GM23338 (cell line): ENCODE results near the gene CNTNAP2. TPM values are rescaled to one million over a fixed set of nuclear protein-coding genes. Genes with fewer than 3 reads are reported as not detected.

Source experiments
- ATAC-seq: fragments of 200-7000 bp; cut with Tn5 transposase; 3 replicates; pipeline ENCODE4 v1.9.1; 2020
- DNase-seq: peaks from one replicate; pipeline ENCODE4 v3.0.0-alpha.2; 2015; ENCODE audit warnings: low spot score
- H2AFZ ChIP-seq: fragments of 200-600 bp; sonication (generic); 2 replicates; pipeline ENCODE4 v1.8.0; 2016; ENCODE audit warnings: antibody characterized with exemption, mild to moderate bottlenecking, moderate library complexity
- H3F3A ChIP-seq: fragments of 200-600 bp; sonication (generic); replicated peaks from 2 replicates; pipeline ENCODE4 v1.8.0; 2017; ENCODE audit warnings: antibody characterized with exemption, mixed run types, low read depth
- H3K27ac ChIP-seq: fragments of 200-600 bp; sonication (generic); 2 replicates; pipeline ENCODE4 v1.6.1; 2016; ENCODE audit warnings: low read depth
- H3K27me3 ChIP-seq: fragments of 200-600 bp; sonication (generic); 2 replicates; pipeline ENCODE4 v1.8.0; 2016; ENCODE audit warnings: mild to moderate bottlenecking, mixed run types, moderate library complexity; ENCODE audit not compliant: insufficient read depth
- H3K36me3 ChIP-seq: fragments of 200-600 bp; sonication (generic); 2 replicates; pipeline ENCODE4 v1.8.0; 2016; ENCODE audit warnings: mild to moderate bottlenecking; ENCODE audit not compliant: insufficient read depth
- H3K4me1 ChIP-seq: fragments of 200-600 bp; sonication (generic); 2 replicates; pipeline ENCODE4 v1.8.0; 2016; ENCODE audit warnings: mild to moderate bottlenecking, moderate library complexity; ENCODE audit not compliant: insufficient read depth
- H3K4me2 ChIP-seq: fragments of 200-600 bp; sonication (generic); 2 replicates; pipeline ENCODE4 v1.7.1; 2017; ENCODE audit warnings: mixed run types
- H3K4me3 ChIP-seq: fragments of 200-600 bp; sonication (generic); 2 replicates; pipeline ENCODE4 v1.6.1; 2016; ENCODE audit warnings: mixed run types
- H3K79me2 ChIP-seq: fragments of 200-600 bp; sonication (generic); replicated peaks from 2 replicates; pipeline ENCODE4 v1.8.0; 2017; ENCODE audit warnings: mild to moderate bottlenecking; ENCODE audit not compliant: insufficient read depth
- H3K9me2 ChIP-seq: fragments of 200-600 bp; sonication (generic); 2 replicates; pipeline ENCODE4 v1.8.0; 2017; ENCODE audit not compliant: insufficient read depth
- H4K20me1 ChIP-seq: fragments of 200-600 bp; sonication (generic); replicated peaks from 2 replicates; pipeline ENCODE4 v1.8.0; 2017; ENCODE audit warnings: mild to moderate bottlenecking; ENCODE audit not compliant: insufficient read depth
- H3K27ac Mint-ChIP-seq: 2 replicates; pipeline ENCODE4 v1.8.0; 2020; ENCODE audit warnings: inconsistent platforms, mild to moderate bottlenecking, moderate library complexity, mixed read lengths
- H3K27me3 Mint-ChIP-seq: 3 replicates; pipeline ENCODE4 v1.8.0; 2022; ENCODE audit warnings: low read depth, mild to moderate bottlenecking, moderate library complexity, mixed read lengths, inconsistent platforms; ENCODE audit not compliant: insufficient read depth, poor library complexity
- H3K36me3 Mint-ChIP-seq: 3 replicates; pipeline ENCODE4 v1.8.0; 2021; ENCODE audit warnings: low read depth, mild to moderate bottlenecking, inconsistent platforms, moderate library complexity, mixed read lengths
- H3K4me1 Mint-ChIP-seq: 3 replicates; pipeline ENCODE4 v1.8.0; 2020; ENCODE audit warnings: mild to moderate bottlenecking, inconsistent platforms, mixed read lengths
- H3K4me3 Mint-ChIP-seq: 3 replicates; pipeline ENCODE4 v1.8.0; 2021; ENCODE audit warnings: moderate library complexity, mild to moderate bottlenecking, inconsistent platforms, mixed read lengths
- H3K9me3 Mint-ChIP-seq: 3 replicates; pipeline ENCODE4 v1.8.0; 2020; ENCODE audit warnings: moderate library complexity, mild to moderate bottlenecking, inconsistent platforms, mixed read lengths
- CREB1 ChIP-seq: fragments of 250-450 bp; sonication (Bioruptor Pico); IDR thresholded peaks from 2 replicates; pipeline ENCODE4 v1.5.0; 2020; ENCODE audit warnings: low read depth, mild to moderate bottlenecking, moderate library complexity
- EZH2 ChIP-seq: fragments of 200-600 bp; sonication (generic); IDR thresholded peaks from one replicate; pipeline ENCODE4 v1.8.0; 2017; ENCODE audit warnings: antibody characterized with exemption, mild to moderate bottlenecking, low read depth; ENCODE audit not compliant: unreplicated experiment
- JUNB ChIP-seq: IDR thresholded peaks from one replicate; pipeline ENCODE4 v1.6.1; 2016; ENCODE audit warnings: antibody characterized with exemption; ENCODE audit not compliant: unreplicated experiment
- NANOG ChIP-seq: IDR thresholded peaks from 2 replicates; pipeline ENCODE4 v1.6.1; 2016; ENCODE audit warnings: antibody characterized with exemption, borderline replicate concordance
- POLR2AphosphoS5 ChIP-seq: IDR thresholded peaks from 2 replicates; pipeline ENCODE4 v1.6.1; 2016; ENCODE audit warnings: antibody characterized with exemption, low read depth
- STAT1 ChIP-seq: IDR thresholded peaks from one replicate; pipeline ENCODE4 v1.6.1; 2016; ENCODE audit warnings: antibody characterized with exemption; ENCODE audit not compliant: unreplicated experiment
- ZNF114 ChIP-seq: fragments of 250-450 bp; sonication (Bioruptor Pico); IDR thresholded peaks from 2 replicates; pipeline ENCODE4 v1.5.0; 2020; ENCODE audit warnings: mild to moderate bottlenecking, moderate library complexity
- ZNF331 ChIP-seq: fragments of 250-450 bp; sonication (Bioruptor Pico); IDR thresholded peaks from 2 replicates; pipeline ENCODE4 v1.5.0; 2020; ENCODE audit warnings: low read depth, mild to moderate bottlenecking, moderate library complexity
- polyA plus RNA-seq: library from polyadenylated mRNA; unstranded; fragments of >200 nt; fragmentation: Nextera tagmentation; extraction: Ambion mirVana; gene quantifications from 2 replicates; pipeline ENCODE4 v1.2.1, GENCODE V29; 2016
- total RNA-seq: library from RNA; depleted of rRNA; stranded (reverse); fragments of >200 nt; shearing (Covaris generic); gene quantifications from 2 replicates; pipeline ENCODE4 v1.2.3, GENCODE V29; 2014
- TF ChIP-seq, protein P1 (sequence below): fragments of 250-450 bp; sonication (Bioruptor Pico); IDR thresholded peaks from 2 replicates; pipeline ENCODE4 v1.5.0; 2020; ENCODE audit warnings: mild to moderate bottlenecking, moderate library complexity
- TF ChIP-seq, protein P2 (sequence below), 2 experiments: fragments of 200-600 bp in 1 of 2; sonication (generic) in 1 of 2; conservative IDR thresholded peaks; 2 replicates each; pipeline versions ENCODE4 v1.5.1 to v1.6.1; 2016 to 2017; ENCODE audit warnings: antibody characterized with exemption in 2 of 2, low read depth in 2 of 2, mild to moderate bottlenecking in 2 of 2, moderate library complexity in 1 of 2

The CNTNAP2 gene
- total and polyA plus RNA-seq, 2 experiments from 2014 or later, result 38.2 to 61.3 TPM

DNA sequence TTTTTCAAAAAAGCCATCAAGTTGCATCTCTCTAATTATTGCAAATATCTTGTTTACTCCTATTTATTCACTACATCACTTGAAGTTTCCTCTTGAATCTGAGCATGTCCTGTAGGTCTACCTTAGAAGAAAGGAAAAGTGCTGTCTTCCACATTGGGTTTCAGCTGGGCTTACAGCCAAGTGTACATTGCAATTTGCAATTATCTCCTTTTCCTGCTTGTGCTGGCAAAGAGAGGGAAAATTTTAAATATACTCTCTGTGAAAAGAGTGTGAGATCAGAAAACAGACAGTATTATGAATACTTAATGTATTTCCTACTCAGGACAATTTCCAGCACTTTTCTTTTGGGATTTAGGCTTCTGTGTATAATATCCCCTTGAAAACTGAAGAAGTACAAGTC is 839.7 kb downstream of the CNTNAP2 start:
- Histone ChIP-seq H3K36me3 (no peaks in the 10 kb centered on the region), H3F3A (no peaks in the 10 kb centered on the region), H4K20me1 (no peaks in the 10 kb centered on the region), H3K9me2 (no peaks in the 10 kb centered on the region), H3K27ac (no peak overlapping the region), H3K4me2 (no peak overlapping the region), H2AFZ (no peak overlapping the region), H3K4me3 (no peak overlapping the region), H3K4me1 (no peaks in the 10 kb centered on the region), H3K79me2 (no peaks in the 10 kb centered on the region), H3K27me3 (no peaks in the 10 kb centered on the region)
- no peak for TF ChIP-seq ZNF114 (CRISPR knock-in tag)
- DNase-seq (no peak), ATAC-seq (no peak)
- Mint-ChIP-seq H3K27ac (no peak overlapping the region), H3K36me3 (no peaks in the 10 kb centered on the region), H3K27me3 (no peaks in the 10 kb centered on the region), H3K4me3 (no peak overlapping the region), H3K9me3 (peaks cover 15% of the 10 kb centered on the region; the same call in 2 of the 3 replicates), H3K4me1 (peaks cover 3% of the 10 kb centered on the region; the same call in 2 of the 3 replicates)

DNA sequence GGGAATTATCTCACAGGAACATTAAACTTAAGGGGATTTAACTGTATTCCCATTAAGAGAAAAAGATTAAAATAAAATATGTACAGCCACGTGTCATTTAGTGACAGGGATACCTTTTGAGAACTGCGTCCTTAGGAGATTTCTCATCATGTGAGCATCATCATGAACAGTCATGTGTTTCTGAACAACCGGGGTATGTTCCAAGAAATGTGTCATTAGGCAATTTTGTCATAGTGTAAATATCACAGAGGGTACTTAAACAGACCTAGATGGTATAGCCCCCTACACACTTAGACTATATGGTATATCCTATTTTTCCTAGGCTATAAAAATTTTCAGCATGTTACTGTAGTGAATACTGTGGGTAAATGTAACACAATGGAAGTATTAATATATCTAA is 840.3 kb downstream of the CNTNAP2 start:
- Histone ChIP-seq H3K27ac (no peak overlapping the region), H3F3A (no peaks in the 10 kb centered on the region), H4K20me1 (no peaks in the 10 kb centered on the region), H3K4me1 (no peaks in the 10 kb centered on the region), H3K9me2 (no peaks in the 10 kb centered on the region), H3K27me3 (no peaks in the 10 kb centered on the region), H2AFZ (no peak overlapping the region), H3K4me3 (no peak overlapping the region), H3K36me3 (no peaks in the 10 kb centered on the region), H3K4me2 (no peak overlapping the region), H3K79me2 (no peaks in the 10 kb centered on the region)
- DNase-seq (no peak), ATAC-seq (no peak)
- TF ChIP-seq STAT1, result no peak
- no peak for TF ChIP-seq CREB1 (CRISPR knock-in tag)
- TF ChIP-seq, protein P1, sequence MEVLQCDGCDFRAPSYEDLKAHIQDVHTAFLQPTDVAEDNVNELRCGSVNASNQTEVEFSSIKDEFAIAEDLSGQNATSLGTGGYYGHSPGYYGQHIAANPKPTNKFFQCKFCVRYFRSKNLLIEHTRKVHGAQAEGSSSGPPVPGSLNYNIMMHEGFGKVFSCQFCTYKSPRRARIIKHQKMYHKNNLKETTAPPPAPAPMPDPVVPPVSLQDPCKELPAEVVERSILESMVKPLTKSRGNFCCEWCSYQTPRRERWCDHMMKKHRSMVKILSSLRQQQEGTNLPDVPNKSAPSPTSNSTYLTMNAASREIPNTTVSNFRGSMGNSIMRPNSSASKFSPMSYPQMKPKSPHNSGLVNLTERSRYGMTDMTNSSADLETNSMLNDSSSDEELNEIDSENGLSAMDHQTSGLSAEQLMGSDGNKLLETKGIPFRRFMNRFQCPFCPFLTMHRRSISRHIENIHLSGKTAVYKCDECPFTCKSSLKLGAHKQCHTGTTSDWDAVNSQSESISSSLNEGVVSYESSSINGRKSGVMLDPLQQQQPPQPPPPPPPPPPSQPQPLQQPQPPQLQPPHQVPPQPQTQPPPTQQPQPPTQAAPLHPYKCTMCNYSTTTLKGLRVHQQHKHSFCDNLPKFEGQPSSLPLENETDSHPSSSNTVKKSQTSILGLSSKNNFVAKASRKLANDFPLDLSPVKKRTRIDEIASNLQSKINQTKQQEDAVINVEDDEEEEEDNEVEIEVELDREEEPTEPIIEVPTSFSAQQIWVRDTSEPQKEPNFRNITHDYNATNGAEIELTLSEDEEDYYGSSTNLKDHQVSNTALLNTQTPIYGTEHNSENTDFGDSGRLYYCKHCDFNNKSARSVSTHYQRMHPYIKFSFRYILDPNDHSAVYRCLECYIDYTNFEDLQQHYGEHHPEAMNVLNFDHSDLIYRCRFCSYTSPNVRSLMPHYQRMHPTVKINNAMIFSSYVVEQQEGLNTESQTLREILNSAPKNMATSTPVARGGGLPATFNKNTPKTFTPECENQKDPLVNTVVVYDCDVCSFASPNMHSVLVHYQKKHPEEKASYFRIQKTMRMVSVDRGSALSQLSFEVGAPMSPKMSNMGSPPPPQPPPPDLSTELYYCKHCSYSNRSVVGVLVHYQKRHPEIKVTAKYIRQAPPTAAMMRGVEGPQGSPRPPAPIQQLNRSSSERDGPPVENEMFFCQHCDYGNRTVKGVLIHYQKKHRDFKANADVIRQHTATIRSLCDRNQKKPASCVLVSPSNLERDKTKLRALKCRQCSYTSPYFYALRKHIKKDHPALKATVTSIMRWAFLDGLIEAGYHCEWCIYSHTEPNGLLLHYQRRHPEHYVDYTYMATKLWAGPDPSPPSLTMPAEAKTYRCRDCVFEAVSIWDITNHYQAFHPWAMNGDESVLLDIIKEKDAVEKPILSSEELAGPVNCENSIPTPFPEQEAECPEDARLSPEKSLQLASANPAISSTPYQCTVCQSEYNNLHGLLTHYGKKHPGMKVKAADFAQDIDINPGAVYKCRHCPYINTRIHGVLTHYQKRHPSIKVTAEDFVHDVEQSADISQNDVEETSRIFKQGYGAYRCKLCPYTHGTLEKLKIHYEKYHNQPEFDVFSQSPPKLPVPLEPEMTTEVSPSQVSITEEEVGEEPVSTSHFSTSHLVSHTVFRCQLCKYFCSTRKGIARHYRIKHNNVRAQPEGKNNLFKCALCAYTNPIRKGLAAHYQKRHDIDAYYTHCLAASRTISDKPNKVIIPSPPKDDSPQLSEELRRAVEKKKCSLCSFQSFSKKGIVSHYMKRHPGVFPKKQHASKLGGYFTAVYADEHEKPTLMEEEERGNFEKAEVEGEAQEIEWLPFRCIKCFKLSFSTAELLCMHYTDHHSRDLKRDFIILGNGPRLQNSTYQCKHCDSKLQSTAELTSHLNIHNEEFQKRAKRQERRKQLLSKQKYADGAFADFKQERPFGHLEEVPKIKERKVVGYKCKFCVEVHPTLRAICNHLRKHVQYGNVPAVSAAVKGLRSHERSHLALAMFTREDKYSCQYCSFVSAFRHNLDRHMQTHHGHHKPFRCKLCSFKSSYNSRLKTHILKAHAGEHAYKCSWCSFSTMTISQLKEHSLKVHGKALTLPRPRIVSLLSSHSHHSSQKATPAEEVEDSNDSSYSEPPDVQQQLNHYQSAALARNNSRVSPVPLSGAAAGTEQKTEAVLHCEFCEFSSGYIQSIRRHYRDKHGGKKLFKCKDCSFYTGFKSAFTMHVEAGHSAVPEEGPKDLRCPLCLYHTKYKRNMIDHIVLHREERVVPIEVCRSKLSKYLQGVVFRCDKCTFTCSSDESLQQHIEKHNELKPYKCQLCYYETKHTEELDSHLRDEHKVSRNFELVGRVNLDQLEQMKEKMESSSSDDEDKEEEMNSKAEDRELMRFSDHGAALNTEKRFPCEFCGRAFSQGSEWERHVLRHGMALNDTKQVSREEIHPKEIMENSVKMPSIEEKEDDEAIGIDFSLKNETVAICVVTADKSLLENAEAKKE (CRISPR knock-in tag), result no peak
- TF ChIP-seq ZNF331, result no peak
- TF ChIP-seq, protein P2, sequence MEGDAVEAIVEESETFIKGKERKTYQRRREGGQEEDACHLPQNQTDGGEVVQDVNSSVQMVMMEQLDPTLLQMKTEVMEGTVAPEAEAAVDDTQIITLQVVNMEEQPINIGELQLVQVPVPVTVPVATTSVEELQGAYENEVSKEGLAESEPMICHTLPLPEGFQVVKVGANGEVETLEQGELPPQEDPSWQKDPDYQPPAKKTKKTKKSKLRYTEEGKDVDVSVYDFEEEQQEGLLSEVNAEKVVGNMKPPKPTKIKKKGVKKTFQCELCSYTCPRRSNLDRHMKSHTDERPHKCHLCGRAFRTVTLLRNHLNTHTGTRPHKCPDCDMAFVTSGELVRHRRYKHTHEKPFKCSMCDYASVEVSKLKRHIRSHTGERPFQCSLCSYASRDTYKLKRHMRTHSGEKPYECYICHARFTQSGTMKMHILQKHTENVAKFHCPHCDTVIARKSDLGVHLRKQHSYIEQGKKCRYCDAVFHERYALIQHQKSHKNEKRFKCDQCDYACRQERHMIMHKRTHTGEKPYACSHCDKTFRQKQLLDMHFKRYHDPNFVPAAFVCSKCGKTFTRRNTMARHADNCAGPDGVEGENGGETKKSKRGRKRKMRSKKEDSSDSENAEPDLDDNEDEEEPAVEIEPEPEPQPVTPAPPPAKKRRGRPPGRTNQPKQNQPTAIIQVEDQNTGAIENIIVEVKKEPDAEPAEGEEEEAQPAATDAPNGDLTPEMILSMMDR (conservative IDR thresholded peaks at IDR 0.05; ENCODE audit: low read depth in 2 of 2), result no peak
- TF ChIP-seq ZNF114 (CRISPR knock-in tag), result no peak
- no peak for TF ChIP-seq POLR2AphosphoS5
- TF ChIP-seq JUNB, result no peak
- no peak for TF ChIP-seq EZH2
- TF ChIP-seq NANOG, result no peak
- no peaks in the 10 kb centered on the region for H3K27me3 Mint-ChIP-seq
- H3K36me3 Mint-ChIP-seq, result no peaks in the 10 kb centered on the region
- no peak overlapping the region for H3K27ac Mint-ChIP-seq
- peaks cover 3% of the 10 kb centered on the region; the same call in 2 of the 3 replicates for H3K4me1 Mint-ChIP-seq
- H3K9me3 Mint-ChIP-seq, result peaks cover 12% of the 10 kb centered on the region; the same call in 2 of the 3 replicates
- no peak overlapping the region for H3K4me3 Mint-ChIP-seq
